GM18511 (cell line): ENCODE measurements around the gene ZFHX3.

Source experiments
- ATAC-seq: cut with Tn5 transposase; IDR thresholded peaks from one replicate; pipeline ENCODE4 v1.9.1; 2021; ENCODE audit warnings: mild to moderate bottlenecking, moderate library complexity; ENCODE audit not compliant: unreplicated experiment

ZFHX3 gene

DNA sequence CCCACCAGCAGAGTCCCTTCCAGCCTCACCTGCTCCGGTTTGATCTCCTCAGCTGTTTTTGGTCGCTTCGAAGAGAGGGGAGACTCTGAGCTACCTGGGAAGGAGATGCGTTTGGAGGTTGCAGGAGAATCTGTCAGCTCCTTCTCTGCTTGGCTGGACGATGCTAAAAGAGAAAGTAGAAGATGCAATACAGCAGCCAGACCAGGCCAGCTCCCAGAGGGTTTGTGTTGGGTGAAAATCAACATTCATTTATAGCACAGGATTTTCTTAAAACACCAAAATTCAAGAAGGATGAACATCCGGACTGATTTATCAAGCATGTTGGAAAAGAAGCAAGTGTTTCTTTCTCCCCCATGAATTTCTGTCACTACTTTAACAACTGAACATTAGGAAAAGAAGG lies 236.1 kb downstream of the ZFHX3 start:
- no peak for ATAC-seq

DNA sequence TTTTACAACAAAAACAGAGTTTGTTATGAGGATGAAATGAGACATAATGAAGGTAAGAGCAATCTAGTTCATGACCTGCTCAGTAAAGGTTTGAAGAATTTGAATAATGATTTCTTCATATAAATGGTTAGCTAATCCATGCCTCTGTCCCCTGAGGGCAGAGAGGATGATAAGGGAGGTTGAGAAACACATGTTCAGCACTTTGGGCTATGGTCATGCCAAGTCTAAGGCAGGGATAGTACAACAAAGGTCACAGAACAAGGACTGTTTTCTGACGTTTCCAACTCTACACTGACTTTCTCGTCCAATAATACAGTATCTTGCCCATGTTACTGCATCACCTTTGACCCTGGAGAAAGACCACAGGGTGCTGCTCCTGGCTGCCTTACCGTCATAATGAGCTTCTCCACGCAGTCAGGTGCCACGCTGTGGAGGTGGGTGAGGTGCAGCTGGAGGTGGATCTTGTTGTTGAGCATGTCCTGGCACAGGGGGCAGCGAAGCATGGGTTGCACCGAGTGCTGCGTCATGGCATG lies 236.7 kb downstream of the ZFHX3 start:
- no peak for ATAC-seq

DNA sequence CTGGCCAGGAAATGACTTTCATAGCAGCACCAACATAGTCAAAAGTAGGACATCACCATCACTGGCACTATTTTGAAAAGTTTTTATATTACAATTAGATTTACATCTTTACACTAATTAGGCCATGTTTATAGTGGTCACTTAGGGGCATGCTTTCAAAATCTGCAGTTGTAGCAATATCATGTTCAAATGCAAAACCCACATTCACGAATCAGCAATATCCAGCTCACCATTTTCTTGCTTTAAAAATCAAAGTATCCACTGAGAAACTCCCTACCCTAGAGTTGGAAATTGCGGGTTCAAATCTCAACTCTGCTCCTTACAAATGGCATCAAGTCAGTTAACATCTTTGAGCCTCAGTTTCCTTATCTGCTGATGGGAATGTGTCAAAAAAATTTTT lies 237.4 kb downstream of the ZFHX3 start:
- no peak for ATAC-seq

DNA sequence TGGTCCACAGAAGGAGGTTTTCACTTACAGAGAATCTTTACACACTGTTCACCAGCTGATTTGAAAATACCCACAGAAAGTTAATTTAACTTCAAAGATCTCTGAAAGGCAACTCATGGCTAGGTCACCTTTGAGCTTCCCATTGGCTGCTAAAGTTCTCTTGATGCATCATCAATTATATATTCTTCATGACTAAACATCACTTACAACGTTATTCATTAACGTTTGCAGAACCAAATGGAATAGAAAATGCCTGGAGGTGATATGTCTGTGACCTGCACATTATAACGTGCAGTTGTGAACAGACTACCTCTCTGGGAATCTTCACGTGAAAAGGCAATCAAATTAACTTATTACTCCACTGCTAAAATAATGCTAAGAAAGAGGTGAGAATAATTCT lies 238.5 kb downstream of the ZFHX3 start:
- ATAC-seq, result no peak

DNA sequence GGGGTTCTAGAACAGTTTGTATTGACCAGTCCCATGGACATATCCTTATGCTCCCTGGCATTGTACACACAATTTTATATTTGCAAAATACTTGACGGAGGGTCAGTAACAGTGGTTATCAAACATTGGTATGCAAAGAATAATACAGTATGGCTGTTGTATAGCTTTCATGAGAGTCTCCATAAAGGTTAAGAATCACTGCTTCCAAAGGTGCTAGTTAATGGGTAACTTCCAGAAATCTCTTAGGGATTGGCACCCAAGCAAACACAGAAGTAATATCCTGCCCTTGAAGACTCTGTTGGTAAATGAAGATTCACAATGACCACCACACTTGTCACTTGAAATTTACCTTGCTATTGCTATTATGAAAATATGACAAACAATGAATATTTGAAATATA lies 239.2 kb downstream of the ZFHX3 start:
- ATAC-seq, result no peak

DNA sequence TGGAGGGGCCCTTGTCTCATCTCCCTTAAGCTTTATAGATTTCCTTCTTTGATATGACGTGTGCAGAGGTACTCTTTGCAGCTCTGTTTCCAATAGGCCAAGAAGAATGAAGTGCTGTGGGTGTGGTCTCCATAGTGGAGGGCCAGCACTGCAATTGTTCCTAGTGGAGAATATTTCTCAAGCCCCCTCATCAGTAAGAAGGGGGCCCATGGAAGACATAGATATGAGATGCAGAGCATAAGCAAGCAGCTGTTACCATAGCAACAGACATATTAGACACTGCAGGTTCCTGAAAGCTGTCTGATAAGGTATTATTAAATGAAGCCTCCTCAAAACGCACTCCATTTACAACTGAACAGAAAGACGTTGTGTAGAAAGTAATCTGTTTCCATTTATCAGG lies 240.7 kb downstream of the ZFHX3 start:
- no peak for ATAC-seq

DNA sequence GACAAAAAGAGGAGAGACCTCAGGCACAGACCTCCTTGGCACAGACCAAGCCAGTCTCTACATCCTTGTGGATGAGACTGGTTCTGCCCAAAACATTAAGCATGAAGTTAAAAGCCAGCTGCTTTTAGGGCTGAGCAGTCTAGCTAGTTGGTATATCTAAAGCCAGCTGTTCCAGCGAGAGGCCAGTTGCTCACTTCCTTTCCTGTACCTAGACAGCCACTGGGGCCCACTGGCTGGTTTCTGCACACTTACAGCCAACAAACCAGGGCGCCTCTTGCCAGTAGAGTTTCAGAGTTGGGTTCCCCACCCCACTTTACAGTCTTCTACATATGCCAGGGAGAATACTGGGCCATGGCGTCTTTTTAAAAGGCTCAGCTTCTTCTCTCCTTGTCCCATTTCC lies 242.4 kb downstream of the ZFHX3 start:
- ATAC-seq, result no peak

DNA sequence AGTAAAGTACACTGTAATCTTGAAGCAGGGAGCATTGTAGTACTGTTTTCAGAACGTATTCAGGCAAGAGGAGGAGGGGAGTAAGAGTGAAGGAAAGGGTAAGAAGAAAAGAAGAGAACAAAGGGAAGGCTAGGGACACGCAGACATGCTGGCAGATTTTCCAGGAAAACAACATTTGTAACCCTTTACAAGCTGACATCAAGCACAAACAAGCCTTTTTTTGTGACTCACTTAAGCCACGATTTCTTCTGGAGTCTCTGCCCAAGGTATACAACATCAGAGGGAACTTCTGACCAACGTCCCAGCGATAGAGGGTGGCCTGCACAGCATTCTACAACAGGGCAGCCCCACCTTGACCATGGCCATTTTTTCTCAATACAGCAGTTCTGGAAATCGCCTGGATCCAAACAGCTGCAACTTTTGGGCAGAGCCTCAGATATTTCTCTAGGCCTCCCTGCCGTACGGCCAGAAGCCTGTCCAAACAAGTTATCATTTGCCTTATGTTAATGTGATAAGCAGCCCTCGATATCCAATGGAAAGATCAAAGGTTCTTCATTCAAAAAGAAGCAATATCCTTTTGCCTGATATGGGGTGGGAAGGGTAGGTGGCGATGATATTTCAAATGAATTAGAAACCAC lies 247.3 kb downstream of the ZFHX3 start:
- no peak for ATAC-seq

DNA sequence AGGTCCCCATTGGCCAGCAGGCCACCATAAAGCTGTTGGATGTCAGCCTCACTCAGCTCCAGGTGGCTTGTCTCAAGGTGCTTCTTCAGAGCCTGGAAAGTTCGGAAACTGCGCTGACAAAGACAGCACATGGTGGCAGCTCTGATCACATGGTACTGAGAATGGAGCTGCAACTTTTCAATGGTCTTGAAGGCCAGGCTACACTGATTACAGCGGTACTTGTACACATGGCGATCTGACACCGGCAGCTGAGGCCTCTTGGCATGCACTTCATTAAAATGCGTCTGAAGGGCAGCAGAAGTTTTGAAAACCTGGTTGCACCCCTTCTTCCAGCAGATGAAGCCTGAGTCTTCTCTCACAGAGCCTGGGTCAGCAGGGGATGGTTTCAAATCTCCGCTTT lies 249.7 kb downstream of the ZFHX3 start:
- no peak for ATAC-seq

DNA sequence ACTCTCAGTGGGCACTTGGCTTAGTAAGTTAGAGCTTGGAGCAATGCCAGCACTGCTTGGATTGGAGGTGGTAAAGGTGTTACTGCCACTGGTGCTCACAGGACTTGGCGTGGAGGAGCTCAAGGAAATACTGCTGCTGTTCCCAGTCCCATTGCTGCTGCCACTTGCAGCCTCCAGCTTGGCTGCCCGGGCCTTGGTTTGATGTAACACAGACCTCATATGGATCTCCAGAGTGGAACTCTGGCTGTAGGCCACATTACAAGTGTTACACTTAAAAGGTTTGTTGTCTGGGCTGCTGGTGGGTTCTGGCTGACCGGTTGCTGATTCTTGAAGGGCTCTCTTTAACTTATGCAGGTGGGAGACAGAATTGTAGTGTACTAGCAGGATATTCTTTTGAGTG lies 250.3 kb downstream of the ZFHX3 start:
- ATAC-seq, result no peak

DNA sequence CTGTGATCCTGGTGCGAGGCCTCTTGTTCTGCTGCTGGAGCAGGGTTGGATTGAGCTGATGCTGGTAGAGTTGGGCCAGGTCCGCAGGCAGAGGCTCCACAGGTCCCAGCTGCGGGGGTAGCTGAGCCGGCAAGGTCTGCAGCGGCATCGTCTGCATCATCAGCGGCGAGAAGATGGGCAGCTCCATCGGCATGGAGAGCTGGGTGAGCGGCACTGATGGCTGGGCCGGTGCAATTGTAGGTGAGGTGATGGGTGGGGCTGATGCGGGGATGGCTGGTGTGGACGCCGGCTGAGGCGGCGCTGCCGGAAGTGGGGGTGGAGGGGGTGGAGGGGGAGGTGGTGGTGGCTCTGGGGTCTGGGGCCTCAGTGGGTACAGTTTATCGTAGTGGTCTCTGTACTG lies 251.7 kb downstream of the ZFHX3 start:
- no peak for ATAC-seq

DNA sequence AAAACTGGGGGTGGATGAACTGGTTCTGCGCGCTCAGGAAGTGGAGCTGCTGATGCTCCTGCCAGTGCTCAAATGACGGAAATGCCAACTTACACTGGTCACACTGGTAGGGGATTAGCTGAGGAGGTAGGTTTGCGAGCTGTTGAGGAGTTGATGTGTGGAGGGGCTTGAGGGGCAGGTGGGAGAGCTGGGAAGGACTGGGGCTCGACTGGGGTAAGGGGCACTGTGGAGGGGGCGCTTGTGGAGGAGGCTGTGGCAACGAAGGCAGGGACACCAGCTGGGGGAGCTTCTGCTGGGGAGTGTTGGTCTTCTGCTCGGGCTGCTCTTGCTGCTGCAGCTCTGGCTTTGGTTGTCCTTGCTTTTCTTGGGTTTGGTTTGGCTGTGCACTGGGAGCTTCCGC lies 252.9 kb downstream of the ZFHX3 start:
- no peak for ATAC-seq

DNA sequence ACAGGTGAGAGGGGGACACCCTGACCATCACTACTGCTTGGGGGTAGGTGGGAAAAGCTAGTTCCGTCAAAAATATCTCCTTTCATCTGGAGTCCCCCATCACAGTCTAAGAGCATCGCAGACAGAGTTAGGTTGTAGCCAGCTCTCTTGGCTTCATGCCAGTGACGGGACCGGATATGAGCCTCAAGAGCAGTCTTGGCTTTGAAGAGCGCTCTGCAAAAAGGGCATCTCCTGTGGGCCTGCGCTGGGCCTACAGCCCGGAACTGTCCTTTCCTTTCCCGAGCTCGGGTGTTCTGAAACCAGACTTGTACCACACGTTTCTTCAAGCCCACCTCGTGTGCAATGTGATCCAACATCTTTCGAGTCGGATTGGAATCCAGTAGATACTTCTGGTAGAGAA lies 253.6 kb downstream of the ZFHX3 start:
- no peak for ATAC-seq

DNA sequence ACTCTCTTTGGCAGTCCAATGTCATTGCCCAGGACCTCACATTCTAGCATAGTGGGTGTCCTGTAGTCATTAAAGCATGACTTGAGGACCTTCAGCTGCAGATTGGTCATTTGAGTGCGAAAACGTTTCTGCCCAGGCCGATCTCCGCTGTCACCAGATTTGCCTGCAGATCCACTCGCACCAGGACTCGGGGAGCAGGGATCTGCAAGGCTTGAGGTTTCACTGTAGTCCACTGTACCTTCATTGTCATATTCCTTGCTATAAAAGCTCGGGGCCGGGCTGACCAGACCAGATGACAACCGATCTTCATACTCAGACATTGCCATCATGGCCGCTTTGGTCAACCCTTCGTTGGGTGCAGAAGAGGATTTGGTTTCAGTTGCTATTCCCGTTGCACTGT lies 254.2 kb downstream of the ZFHX3 start:
- no peak for ATAC-seq

DNA sequence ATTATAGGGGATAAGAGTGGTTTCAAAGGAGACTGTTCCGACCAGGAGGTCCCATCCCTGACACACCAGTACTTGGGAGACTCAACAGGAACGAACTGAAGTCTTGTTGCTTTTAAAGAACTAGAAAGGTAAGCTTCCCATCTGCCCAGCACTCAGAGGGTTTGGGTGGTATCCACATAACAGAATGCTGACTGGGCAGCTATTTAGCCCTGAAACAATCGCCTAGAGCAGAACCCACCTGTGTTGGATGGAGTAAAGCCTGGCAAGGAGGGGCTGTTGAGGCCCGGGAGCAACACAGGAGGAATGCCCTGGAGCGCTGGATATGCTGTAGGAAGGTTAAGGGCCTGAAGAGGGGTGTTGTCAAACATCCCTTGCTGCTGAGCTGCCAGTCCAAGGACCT lies 254.9 kb downstream of the ZFHX3 start:
- ATAC-seq, result no peak

DNA sequence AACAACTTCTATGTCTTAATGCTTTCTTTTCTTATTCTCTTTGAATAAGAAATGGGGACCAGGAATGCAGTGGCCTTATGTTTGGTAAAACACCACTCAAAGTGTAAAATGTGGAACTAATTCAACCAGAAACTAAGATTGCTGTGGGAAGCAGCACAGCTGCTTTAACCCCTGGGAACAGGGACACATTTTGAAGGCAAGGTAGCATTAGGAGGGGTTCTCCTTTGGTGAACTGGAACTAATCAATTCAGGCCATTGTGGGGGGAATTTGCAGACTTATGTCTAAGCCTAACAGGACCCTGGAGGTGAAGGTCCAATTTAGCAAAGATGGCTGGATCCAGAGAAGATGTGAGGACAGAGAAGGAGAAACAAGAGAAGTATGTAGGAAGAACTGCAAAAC lies 256.1 kb downstream of the ZFHX3 start:
- no peak for ATAC-seq

DNA sequence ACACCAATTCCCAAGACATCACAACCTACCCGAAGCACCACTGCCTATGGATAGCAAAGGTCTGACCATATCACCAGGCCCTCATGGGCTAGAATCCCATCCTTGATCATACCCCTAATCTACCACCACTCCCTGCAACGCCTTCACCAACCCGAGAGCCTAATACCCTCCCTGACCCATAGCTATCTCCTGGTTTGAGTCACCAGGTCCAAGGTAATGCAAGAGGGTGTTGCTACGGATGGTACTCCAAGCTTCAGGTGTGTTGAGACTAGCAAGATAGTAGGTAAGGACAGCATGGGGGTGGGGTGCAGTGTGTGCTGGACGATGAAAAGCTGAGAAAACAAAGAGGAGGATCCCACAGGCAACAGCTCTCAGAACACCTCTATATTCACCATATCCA lies 258.0 kb downstream of the ZFHX3 start:
- ATAC-seq, result no peak

DNA sequence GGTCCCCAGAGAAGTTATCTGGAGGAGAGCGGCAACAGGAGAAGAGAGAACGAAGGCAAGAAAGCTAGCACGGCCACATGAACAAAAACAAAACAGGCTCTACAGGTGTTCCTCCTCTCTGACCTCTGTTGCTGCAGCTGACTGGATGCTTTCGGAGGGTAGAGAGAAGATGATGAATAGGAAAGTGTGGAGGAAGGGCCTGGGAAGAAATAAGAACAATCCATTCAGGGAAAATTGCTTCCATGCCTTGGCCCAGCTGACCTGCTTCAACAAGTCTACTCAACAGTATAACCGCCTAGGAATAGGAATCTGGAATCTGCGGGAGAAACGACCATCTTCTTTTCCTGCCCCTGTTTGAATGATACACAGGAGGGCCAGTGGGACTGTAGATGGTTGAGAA lies 258.5 kb downstream of the ZFHX3 start:
- no peak for ATAC-seq

DNA sequence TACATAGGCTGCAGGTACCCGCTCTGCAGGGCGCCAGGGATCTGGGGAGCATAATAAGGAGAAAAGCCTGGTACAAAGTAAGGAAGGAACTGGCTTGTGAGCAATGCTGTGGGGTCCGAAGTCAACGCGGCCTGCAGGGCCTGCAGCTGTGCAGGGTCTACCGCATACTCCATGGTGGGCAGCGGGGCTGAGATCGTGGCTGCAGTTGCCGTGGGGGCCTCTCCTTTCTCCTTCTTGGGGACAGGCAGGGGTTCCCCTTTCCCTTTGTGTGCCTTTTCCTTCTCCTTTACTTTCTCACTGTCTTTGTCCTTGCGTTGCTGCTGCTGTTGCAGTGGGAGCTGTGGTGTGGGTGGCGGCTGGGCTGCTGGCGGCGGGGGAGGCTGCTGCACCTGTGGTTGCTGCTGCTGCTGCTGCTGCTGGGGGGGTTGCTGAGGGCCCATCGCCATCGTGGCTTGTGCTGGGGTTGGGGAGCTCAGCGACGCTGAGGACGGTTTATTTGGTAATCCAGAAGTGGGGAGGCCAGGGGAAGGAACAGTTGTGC lies 259.6 kb downstream of the ZFHX3 start:
- ATAC-seq, result no peak

DNA sequence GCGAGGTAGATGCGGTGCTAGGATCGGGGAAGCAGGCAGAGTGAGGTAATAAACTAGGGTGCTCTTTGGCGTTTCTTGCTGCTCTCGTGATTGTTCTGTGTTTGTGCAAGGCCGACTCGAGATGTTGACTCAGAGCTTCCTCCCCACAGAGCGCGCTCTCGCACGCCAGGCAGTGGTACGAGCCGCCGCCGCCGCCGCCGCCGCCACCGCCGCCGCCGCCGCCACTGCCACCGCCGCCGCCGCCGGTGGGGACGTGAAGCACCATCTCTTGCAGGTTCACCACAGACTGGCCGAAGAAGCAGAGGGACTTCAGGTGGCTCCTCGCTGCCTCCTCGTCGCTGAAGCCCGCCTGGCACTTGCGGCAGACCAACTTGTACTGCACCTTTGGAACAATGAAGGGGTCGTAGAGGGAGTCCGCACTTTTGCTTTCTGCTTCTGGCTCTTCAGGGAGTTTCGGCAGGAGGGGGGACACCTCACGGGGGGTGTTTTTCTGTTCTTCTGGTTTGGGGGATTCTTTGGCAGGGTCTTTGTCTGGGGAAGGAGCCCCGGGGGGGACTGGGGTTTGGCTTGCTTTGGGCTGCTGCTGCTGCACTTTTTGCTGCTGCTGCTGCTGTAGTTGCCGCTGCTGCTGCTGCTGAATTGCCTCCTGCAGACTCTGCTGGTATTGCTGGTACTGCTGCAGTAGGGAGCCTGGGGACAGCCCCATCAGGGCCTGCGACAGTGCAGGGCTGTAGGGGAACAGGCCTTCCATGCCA lies 260.2 kb downstream of the ZFHX3 start:
- ATAC-seq, result peak; percentile 92

DNA sequence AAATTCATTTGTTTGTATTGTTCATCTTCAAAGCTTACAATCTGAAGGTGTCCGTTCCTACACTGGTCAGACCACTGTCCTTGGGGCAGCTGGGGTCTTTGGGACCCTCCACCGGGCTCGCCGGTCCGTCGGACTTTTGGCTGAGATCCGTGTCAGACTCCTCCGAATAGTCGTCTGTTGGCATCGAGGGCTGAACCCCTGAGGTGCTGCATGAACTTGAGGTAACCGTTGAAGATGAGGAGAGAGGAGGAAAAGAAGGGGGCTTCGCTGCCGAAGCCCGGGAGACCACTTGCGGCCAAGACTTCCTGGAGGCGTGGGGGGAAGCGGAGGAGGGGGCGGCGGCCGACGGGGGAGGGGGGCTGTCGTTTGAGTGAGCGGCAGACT lies 260.8 kb downstream of the ZFHX3 start:
- ATAC-seq, result peak; percentile 12

DNA sequence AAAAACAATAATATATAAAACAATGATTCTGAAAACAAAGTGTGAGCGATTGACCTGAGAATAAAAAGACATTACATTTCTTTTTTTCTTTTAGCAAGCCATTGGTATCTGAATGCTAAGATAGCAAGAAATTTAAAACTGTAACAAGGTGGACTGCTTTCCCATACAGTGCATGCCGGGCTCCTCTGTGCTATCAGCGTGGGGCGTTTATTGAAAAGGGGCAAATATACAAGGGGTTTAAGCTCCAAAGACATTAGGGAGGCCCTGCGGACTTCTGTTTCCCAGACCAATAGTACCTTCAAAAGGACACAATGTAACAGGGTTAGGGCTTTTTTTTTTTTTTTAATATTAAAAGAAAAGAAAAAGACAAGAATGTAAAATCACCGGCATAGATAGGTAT lies 261.3 kb downstream of the ZFHX3 start:
- no peak for ATAC-seq
